ENCODE measurements around the gene FBXO21. TPM values are rescaled to one million over a fixed set of nuclear protein-coding genes. Genes with fewer than 3 reads are reported as not detected.
"Not testable (repeated sequence)": the region's sequence is repeated elsewhere in the genome, so short reads cannot be mapped to it uniquely, and the experiment has no call there.

Gene FBXO21
- total RNA-seq, 4 donors from 2014 or later: 76.8 to 133 (median 87.7) TPM

DNA sequence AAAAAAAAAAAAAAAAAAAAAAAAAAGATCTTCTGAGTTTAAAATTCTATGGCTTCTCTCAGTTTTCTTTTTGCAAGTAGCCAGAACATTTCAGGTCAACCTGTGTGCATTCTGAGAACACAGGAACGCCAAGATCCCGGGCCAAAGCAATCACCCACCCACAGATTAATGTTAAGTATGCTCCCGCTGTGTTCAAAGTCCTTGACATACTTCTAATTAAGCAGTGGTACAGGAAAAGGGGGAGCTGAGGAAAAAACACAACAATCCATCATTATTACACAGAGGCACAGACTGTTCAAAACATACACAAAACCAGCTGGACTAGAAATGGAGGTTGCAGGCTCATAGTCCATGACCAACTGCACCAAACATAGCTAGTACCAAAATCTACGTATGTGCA lies 2.8 kb downstream of the FBXO21 start:
- TF ChIP-seq, protein P1, sequence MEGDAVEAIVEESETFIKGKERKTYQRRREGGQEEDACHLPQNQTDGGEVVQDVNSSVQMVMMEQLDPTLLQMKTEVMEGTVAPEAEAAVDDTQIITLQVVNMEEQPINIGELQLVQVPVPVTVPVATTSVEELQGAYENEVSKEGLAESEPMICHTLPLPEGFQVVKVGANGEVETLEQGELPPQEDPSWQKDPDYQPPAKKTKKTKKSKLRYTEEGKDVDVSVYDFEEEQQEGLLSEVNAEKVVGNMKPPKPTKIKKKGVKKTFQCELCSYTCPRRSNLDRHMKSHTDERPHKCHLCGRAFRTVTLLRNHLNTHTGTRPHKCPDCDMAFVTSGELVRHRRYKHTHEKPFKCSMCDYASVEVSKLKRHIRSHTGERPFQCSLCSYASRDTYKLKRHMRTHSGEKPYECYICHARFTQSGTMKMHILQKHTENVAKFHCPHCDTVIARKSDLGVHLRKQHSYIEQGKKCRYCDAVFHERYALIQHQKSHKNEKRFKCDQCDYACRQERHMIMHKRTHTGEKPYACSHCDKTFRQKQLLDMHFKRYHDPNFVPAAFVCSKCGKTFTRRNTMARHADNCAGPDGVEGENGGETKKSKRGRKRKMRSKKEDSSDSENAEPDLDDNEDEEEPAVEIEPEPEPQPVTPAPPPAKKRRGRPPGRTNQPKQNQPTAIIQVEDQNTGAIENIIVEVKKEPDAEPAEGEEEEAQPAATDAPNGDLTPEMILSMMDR (IDR thresholded peaks at IDR 0.05): no peak
- TF ChIP-seq POLR2A (IDR thresholded peaks at IDR 0.05): no peak
- no peak overlapping the region for H3K4me3 ChIP-seq (ENCODE audit: low read depth, poor library complexity, severe bottlenecking)
- WGBS, 2 donors: 77 to 80% methylated on average over 4 of the region's 4 CpGs
- DNase-seq (ENCODE audit: low spot score in 2 of 2): no peak
- intact Hi-C loops (cut with DNase I; ENCODE audit: low total_unique reads): no loop called here

DNA sequence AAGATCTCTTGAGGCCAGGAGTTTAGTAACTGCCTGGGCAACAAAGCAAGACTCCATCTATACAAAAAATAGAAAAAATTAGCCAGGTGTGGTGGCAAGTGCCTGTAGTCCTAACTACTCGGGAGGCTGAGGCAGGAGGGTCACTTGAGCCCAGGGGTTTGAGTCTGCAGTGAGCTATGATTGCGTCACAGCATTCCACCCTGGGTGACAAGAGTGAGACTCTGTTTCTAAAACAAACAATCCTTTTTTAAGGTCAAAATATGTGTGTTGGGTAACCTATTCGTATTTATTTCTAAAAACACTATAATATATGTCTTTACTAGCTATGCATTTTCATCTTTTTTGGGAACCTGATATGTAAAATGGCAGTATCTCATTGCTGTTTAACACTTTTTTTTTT lies 7.4 kb downstream of the FBXO21 start:
- no peak for DNase-seq (ENCODE audit: low spot score in 2 of 2)
- H3K4me3 ChIP-seq (ENCODE audit: low read depth, poor library complexity, severe bottlenecking): no peak overlapping the region
- 95 to 98% methylated on average over 3 of the region's 3 CpGs for WGBS, 2 donors
- TF ChIP-seq, protein P1 (IDR thresholded peaks at IDR 0.05): no peak
- TF ChIP-seq POLR2A (IDR thresholded peaks at IDR 0.05): no peak
- intact Hi-C loops (cut with DNase I; ENCODE audit: low total_unique reads): no loop called here

DNA sequence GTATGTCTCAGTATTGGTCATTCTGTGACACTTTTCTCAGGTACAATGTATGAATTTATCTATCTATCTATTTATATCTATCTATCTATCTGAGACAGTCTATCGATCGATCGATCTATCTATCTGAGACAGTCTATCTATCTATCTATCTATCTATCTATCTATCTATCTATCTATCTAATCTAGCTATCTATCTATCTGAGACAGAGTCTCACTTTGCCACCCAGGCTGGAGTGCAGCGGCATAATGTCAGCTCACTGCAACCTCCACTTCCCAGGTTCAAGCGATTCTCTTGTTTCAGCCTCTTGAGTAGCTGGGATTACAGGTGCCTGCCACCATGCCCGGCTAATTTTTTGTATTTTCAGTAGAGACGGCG lies 8.8 kb downstream of the FBXO21 start:
- H3K4me3 ChIP-seq (ENCODE audit: low read depth, poor library complexity, severe bottlenecking); DNase-seq (ENCODE audit: low spot score in 2 of 2); intact Hi-C loops (cut with DNase I; ENCODE audit: low total_unique reads): not testable (repeated sequence)
- 92 to 93% methylated on average over 8 of the region's 8 CpGs for WGBS, 2 donors

DNA sequence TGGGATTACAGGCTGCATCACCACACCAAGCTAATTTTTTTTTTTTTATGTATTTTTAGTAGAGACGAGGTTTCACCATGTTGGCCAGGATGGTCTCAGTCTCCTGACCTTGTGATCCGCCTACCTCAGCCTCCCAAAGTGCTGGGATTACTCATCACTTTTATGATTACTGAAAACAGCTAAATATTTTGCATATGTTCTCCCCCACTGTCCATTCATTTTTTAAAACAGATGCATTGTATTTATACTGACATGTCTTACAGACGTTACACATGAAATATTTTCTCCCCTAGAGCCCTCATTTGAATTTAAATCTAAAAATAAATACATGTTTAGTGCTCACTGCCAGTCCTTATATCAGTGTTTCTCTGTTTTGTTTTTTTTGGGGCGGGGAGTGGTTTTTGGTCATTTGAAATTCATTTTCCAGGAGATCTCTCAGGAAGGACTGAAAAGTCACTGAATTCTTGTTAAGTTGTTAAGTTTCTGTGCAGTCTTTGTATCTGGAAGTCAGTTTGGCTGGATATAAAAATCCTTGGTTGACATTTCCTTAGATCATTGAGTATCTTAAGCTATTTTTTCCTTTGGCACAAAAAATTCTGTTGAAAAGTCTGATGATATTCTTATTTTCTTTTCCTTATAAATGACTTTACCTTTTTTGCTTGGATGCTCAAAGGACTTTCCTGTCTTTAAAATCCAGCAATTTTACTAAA lies 9.4 kb downstream of the FBXO21 start:
- TF ChIP-seq, protein P1 (IDR thresholded peaks at IDR 0.05): no peak
- no peak for TF ChIP-seq POLR2A (IDR thresholded peaks at IDR 0.05)
- 81 to 86% methylated on average over 4 of the region's 4 CpGs for WGBS, 2 donors
- no peak overlapping the region for H3K4me3 ChIP-seq (ENCODE audit: low read depth, poor library complexity, severe bottlenecking)
- intact Hi-C loops (cut with DNase I; ENCODE audit: low total_unique reads): no loop called here
- DNase-seq (ENCODE audit: low spot score in 2 of 2): no peak

DNA sequence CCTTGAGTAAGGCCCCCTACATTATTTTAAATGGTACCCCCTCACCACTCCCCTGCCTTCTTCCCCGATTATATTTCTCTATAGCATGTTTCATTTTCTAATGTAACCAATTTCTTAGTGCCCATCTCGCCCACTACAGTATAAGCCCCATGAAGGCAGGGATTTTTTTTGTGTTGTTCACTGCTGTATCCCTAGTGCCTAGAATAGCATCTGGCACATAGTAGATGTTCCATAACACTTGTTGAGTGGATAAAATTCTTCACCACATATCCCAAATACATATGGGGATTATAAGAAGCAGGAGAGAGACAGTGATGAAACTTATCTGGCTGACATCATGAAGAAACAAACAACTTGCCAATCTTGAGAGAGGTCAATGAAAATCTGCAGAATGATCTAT lies 11.5 kb downstream of the FBXO21 start:
- WGBS, 2 donors: 93 to 95% methylated on average over 2 of the region's 2 CpGs
- no peak overlapping the region for H3K4me3 ChIP-seq (ENCODE audit: low read depth, poor library complexity, severe bottlenecking)
- no peak for DNase-seq (ENCODE audit: low spot score in 2 of 2)
- intact Hi-C loops (cut with DNase I; ENCODE audit: low total_unique reads): no loop called here
- TF ChIP-seq POLR2A (IDR thresholded peaks at IDR 0.05): no peak
- TF ChIP-seq, protein P1 (IDR thresholded peaks at IDR 0.05): no peak

DNA sequence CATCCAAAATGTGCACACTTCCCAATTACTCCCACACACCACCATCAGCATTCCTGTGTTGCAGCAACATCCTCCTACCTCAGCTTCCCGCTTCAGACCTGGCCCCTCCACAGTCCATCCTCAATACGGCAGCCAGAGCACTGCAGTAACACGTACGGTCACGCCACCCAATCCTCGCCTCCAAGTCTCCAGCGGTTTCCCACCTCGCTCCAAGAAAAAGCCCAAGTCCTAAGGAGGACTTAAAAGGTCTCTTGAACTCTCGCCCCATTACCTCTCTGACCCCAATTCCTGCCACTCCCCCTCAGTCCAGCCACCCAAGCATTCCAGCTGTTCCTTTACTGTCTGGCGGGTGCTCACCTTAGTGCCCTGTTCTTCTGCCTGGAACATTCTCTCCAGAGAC lies 12.0 kb downstream of the FBXO21 start:
- DNase-seq (ENCODE audit: low spot score in 2 of 2): no peak
- 85 to 91% methylated on average over 10 of the region's 10 CpGs for WGBS, 2 donors
- TF ChIP-seq, protein P1 (IDR thresholded peaks at IDR 0.05): no peak
- TF ChIP-seq POLR2A (IDR thresholded peaks at IDR 0.05): no peak
- H3K4me3 ChIP-seq (ENCODE audit: low read depth, poor library complexity, severe bottlenecking): no peak overlapping the region
- intact Hi-C loops (cut with DNase I; ENCODE audit: low total_unique reads): no loop called here
